Suprapubic skin (tissue), 3 donors: ENCODE data around the gene PLAAT2.

Experiments
- CTCF ChIP-seq, 2 donors: fragments of 200-600 bp in 1 of 2; fragments of 450-650 bp in 1 of 2; sonication (generic) in 1 of 2; IDR thresholded peaks; one replicate each; pipeline ENCODE4 v1.5.1; 2016 to 2019; ENCODE audit warnings: antibody characterized with exemption in 2 of 2, mild to moderate bottlenecking in 1 of 2, moderate library complexity in 1 of 2
- POLR2AphosphoS5 ChIP-seq, 3 donors: sonication (generic); formaldehyde crosslinking; IDR thresholded peaks; one replicate each; pipeline ENCODE4 v1.6.1; 2017; ENCODE audit warnings: antibody characterized with exemption in 3 of 3

- TF ChIP-seq POLR2AphosphoS5 (IDR thresholded peaks at IDR 0.05) (no peak), CTCF (IDR thresholded peaks at IDR 0.05) (no peak)
These were observed 40.0 kb downstream of the PLAAT2 start for GRCh38 chr11:63523151-63523550.
